Adrenal gland (tissue), 12 donors: ENCODE data around the gene SLC38A11. TPM values are rescaled to one million over a fixed set of nuclear protein-coding genes. Genes with fewer than 3 reads are reported as not detected.
A peak's percentile ranks its signal among the peaks of the same experiment; 100 is the strongest.

Experiments used
- DNase-seq, 7 donors: peaks; one replicate each; pipeline ENCODE4 v3.0.0-alpha.2; 2019 to 2020
- H3K27ac ChIP-seq, 5 donors: fragments of 200-600 bp; sonication (generic) in 4 of 5; 1 replicate in 3 of 5; 2 replicates in 2 of 5; pipeline versions ENCODE4 v1.5.1 to v1.8.0; 2016 to 2020; ENCODE audit warnings: mild to moderate bottlenecking in 1 of 5
- H3K27me3 ChIP-seq: fragments of 200-600 bp; 2 replicates; pipeline ENCODE4 v1.8.0; 2021
- H3K36me3 ChIP-seq, 2 donors: fragments of 200-600 bp; replicated peaks in 1 of 2; 1 replicate in 1 of 2; 2 replicates in 1 of 2; pipeline versions ENCODE4 v1.5.1 to v1.8.0; 2018 to 2022
- H3K4me1 ChIP-seq, 2 donors: fragments of 200-600 bp; replicated peaks in 1 of 2; 1 replicate in 1 of 2; 2 replicates in 1 of 2; pipeline versions ENCODE4 v1.5.1 to v1.8.0; 2018 to 2021
- H3K4me3 ChIP-seq, 4 donors: fragments of 200-600 bp; sonication (generic) in 3 of 4; one replicate each; pipeline ENCODE4 v1.5.1; 2016 to 2018
- H3K9me3 ChIP-seq, 3 donors: fragments of 200-600 bp; sonication (generic) in 1 of 3; replicated peaks in 1 of 3; 1 replicate in 2 of 3; 2 replicates in 1 of 3; pipeline versions ENCODE4 v1.5.1 to v1.8.0; 2016 to 2021
- CTCF ChIP-seq, 6 experiments: fragments of 450-650 bp in 4 of 6; fragments of 200-600 bp in 2 of 6; sonication (generic) in 1 of 6; IDR thresholded peaks; 1 replicate in 5 of 6; 2 replicates in 1 of 6; pipeline versions ENCODE4 v1.5.1 to v1.8.0; 2016 to 2021; ENCODE audit warnings: antibody characterized with exemption in 6 of 6, mild to moderate bottlenecking in 2 of 6, moderate library complexity in 1 of 6
- POLR2A ChIP-seq, 2 donors: fragments of 450-650 bp; IDR thresholded peaks; one replicate each; pipeline ENCODE4 v1.6.1; 2017; ENCODE audit warnings: antibody characterized with exemption in 2 of 2, mild to moderate bottlenecking in 2 of 2, moderate library complexity in 1 of 2
- WGBS, 4 donors: extraction: QIAGEN DNeasy Blood & Tissue Kit in 2 of 4; methylation state at CpG; one replicate each; pipeline versions ENCODE4 v1.1.5 to v1.1.7; 2013 to 2017; 5-methylcytosine and 5-hydroxymethylcytosine counted together
- intact Hi-C, 2 donors: fragments of 100-400 bp; cut with DNase I; formaldehyde crosslinking; loops; one replicate each; pipeline versions ENCODE4 v1.14.1 to v1.15.0; 2022 to 2023
- polyA plus RNA-seq, 3 donors: library from polyadenylated mRNA; stranded (reverse); fragments of 200-250 nt in 2 of 3; fragments of 350-450 nt in 1 of 3; fragmentation: Illumina TruSeq in 1 of 3; extraction: RNeasy Lipid Tissue Mini Kit (QIAGEN cat#74804) in 1 of 3; gene quantifications; one replicate each; pipeline ENCODE4 v1.2.3, GENCODE V29; 2013 to 2014
- total RNA-seq, 9 donors: library from RNA; depleted of rRNA in 4 of 9; stranded (reverse); fragments of >200 nt in 4 of 9; fragments of 120-200 nt in 1 of 9; fragmentation: NEBNext Ultra II Directional in 1 of 9; extraction: Animal tissue kit (Norgen Biotek cat#: 25700) in 1 of 9; gene quantifications; one replicate each; pipeline versions ENCODE4 v1.1.0 to v1.2.4, GENCODE V29; 2013 to 2023
- donor health status: healthy with polysubstance abuse.
- donor health status: Bipolar disorder and iron deficiency.
- donor health status: DM: yes; HTN: yes; CAD: no.
- donor health status: DM: no; HTN: no; CAD: no.
- donor health status: DM: no; HTN: no; CAD: no.
- donor health status: DM: yes; HTN: yes; CAD: no.

The SLC38A11 gene
- total and polyA plus RNA-seq, 12 donors, result 0.39 to 36.9 (median 2.0) TPM; not detected in 2

DNA sequence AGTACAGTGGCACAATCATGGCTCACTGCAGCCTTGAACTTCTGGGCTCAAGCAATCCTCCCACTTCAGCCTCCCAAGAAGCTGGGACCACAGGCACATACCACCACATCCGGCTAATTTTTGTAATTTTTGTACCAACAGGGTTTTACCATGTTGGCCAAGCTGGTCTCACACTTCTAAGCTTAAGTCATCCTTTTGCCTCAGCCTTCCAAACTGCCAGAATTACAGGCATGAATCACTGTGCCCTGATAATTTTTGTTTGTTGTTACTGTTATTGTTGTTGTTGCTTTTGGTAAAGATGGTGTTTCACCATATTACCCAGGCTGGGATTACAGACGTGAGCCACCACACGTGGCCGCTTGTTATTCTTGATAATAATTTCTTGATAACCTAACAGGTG, 103.2 kb downstream of the SLC38A11 start:
- intact Hi-C loops, result no loop called here
- Histone ChIP-seq H3K9me3 (no peaks in the 10 kb centered on the region), H3K4me1 (peaks cover 5 to 9% of the 10 kb centered on the region in 2 donors), H3K27me3 (no peaks in the 10 kb centered on the region), H3K36me3 (no peaks in the 10 kb centered on the region), H3K27ac (no peak overlapping the region), H3K4me3 (no peak overlapping the region)
- TF ChIP-seq POLR2A (IDR thresholded peaks at IDR 0.05) (no peak), CTCF (IDR thresholded peaks at IDR 0.05) (no peak)
- no peak for DNase-seq
- 93 to 96% (median 93%) methylated on average over 4 of the region's 4 CpGs for WGBS, 4 donors

- no peak for DNase-seq
- Histone ChIP-seq H3K4me3 (no peak overlapping the region), H3K27ac (no peak overlapping the region), H3K9me3 (no peaks in the 10 kb centered on the region), H3K27me3 (no peaks in the 10 kb centered on the region), H3K36me3 (no peaks in the 10 kb centered on the region), H3K4me1 (peaks cover 5 to 9% of the 10 kb centered on the region in 2 donors)
- intact Hi-C loops, result no loop called here
- WGBS, 4 donors, result 71 to 80% (median 79%) methylated on average over 4 of the region's 4 CpGs
- TF ChIP-seq CTCF (IDR thresholded peaks at IDR 0.05) (no peak), POLR2A (IDR thresholded peaks at IDR 0.05) (no peak)
Observed at GRCh38 chr2:164850235-164850634, 105.1 kb downstream of the SLC38A11 start.

- H3K4me3 ChIP-seq, result no peak overlapping the region
- H3K9me3 ChIP-seq, result no peaks in the 10 kb centered on the region
- intact Hi-C loops, result loop anchor here in 1 of 2 donors (10.0 kb wide), 2 partner anchors 65 to 115 kb away; no protein-coding TSS in a partner anchor
- H3K36me3 ChIP-seq, result no peaks in the 10 kb centered on the region
- WGBS, 4 donors, result 47 to 97% (median 92%) methylated on average over 1 of the region's 1 CpG
- no peak for DNase-seq
- TF ChIP-seq POLR2A (IDR thresholded peaks at IDR 0.05), result no peak
- no peak for TF ChIP-seq CTCF (IDR thresholded peaks at IDR 0.05)
- H3K27me3 ChIP-seq, result no peaks in the 10 kb centered on the region
- H3K4me1 ChIP-seq, result peaks cover 5 to 9% of the 10 kb centered on the region in 2 donors
- H3K27ac ChIP-seq, result no peak overlapping the region
Observed at GRCh38 chr2:164849506-164849905, 105.8 kb downstream of the SLC38A11 start.

DNA sequence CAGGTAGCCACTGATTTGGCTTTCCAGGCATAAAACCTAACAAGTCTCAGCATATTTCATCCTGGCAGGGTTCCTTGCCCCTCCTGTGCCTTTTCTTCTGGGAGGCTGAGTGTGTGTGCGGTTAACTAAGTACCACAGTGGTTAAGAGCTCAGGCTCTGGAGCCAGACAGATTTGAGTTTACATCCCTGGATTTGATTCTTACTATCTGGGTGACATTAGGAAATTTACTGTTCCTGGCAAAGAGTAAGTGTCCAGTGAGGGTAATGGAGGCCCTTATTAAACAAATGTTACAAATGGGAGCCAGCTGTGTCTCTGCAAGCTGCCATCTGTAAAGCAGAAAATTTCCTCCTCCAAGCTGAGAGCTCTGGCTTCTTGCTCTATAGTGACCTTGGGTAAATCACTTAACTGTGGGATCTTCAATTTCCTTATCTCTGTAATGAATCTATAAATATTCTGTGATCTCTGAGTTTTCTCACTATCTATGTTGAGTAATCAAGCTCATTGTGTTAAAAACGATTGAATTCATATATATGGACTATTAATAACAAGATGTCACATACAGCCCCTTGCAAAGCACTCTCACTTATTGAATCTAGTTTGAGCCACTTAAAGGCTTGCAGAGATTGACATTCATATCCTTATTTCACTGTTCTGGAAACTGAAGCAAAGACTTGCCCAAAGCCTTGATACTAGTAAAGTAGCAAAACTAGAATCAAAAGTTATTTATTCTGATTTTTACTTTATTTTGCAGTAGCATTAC, 107.2 kb downstream of the SLC38A11 start:
- 54 to 60% (median 57%) methylated on average over 2 of the region's 2 CpGs for WGBS, 4 donors
- no peaks in the 10 kb centered on the region for H3K36me3 ChIP-seq
- no peaks in the 10 kb centered on the region for H3K27me3 ChIP-seq
- DNase-seq, result no peak
- peak overlapping the region in 1 of 5 donors; percentile 36 for H3K27ac ChIP-seq
- H3K4me3 ChIP-seq, result no peak overlapping the region
- peaks cover 5 to 13% of the 10 kb centered on the region in 2 donors for H3K4me1 ChIP-seq
- TF ChIP-seq POLR2A (IDR thresholded peaks at IDR 0.05) (no peak), CTCF (IDR thresholded peaks at IDR 0.05) (no peak)
- intact Hi-C loops, result loop anchor here in 1 of 2 donors (10.0 kb wide), 2 partner anchors 67 to 113 kb away; no protein-coding TSS in a partner anchor
- no peaks in the 10 kb centered on the region for H3K9me3 ChIP-seq
